DOHH2 (cell line): Measurements from ENCODE around the gene GMDS.

Experiments
- H3F3A ChIP-seq: fragments of 200-600 bp; sonication (generic), shearing (Covaris generic); 2 replicates; pipeline ENCODE4 v1.6.0; 2016; ENCODE audit warnings: antibody characterized with exemption, mild to moderate bottlenecking; ENCODE audit not compliant: control insufficient read depth, insufficient read depth
- H3K27ac ChIP-seq: fragments of 200-600 bp; sonication (generic); 2 replicates; pipeline ENCODE4 v1.5.1; 2014; ENCODE audit warnings: low read depth, mild to moderate bottlenecking, low read length, moderate library complexity
- H3K27me3 ChIP-seq: fragments of 200-600 bp; sonication (generic); 2 replicates; pipeline ENCODE4 v1.6.1; 2014; ENCODE audit warnings: mild to moderate bottlenecking, low read length, mixed read lengths; ENCODE audit not compliant: control insufficient read depth
- H3K36me3 ChIP-seq: fragments of 200-600 bp; sonication (generic); 2 replicates; pipeline ENCODE4 v1.6.1; 2014; ENCODE audit warnings: mild to moderate bottlenecking, low read length, moderate library complexity, mixed read lengths; ENCODE audit not compliant: control insufficient read depth
- H3K4me1 ChIP-seq: fragments of 200-600 bp; sonication (generic); 2 replicates; pipeline ENCODE4 v1.6.1; 2014; ENCODE audit warnings: mild to moderate bottlenecking, low read length, mixed read lengths; ENCODE audit not compliant: control insufficient read depth
- H3K4me2 ChIP-seq: fragments of 200-600 bp; sonication (generic); 2 replicates; pipeline ENCODE4 v1.6.0; 2014; ENCODE audit warnings: mild to moderate bottlenecking, low read length, moderate library complexity
- H3K4me3 ChIP-seq: fragments of 200-600 bp; sonication (generic); 2 replicates; pipeline ENCODE4 v1.5.1; 2014; ENCODE audit warnings: mild to moderate bottlenecking, low read length, mixed read lengths
- H3K79me2 ChIP-seq: fragments of 200-600 bp; sonication (generic); 2 replicates; pipeline ENCODE4 v1.6.1; 2014; ENCODE audit warnings: mild to moderate bottlenecking, low read length, mixed read lengths; ENCODE audit not compliant: control insufficient read depth
- H3K9me2 ChIP-seq: fragments of 200-600 bp; sonication (generic); replicated peaks from 2 replicates; pipeline ENCODE4 v1.6.1; 2014; ENCODE audit warnings: mild to moderate bottlenecking, low read length, mixed read lengths; ENCODE audit not compliant: control insufficient read depth
- H3K9me3 ChIP-seq: fragments of 200-600 bp; sonication (generic); 2 replicates; pipeline ENCODE4 v1.6.1; 2014; ENCODE audit warnings: antibody characterized with exemption, low read length, mixed read lengths; ENCODE audit not compliant: control insufficient read depth, insufficient read depth
- H4K20me1 ChIP-seq: fragments of 200-600 bp; sonication (generic); 2 replicates; pipeline ENCODE4 v1.6.0; 2014; ENCODE audit warnings: low read depth, mild to moderate bottlenecking, antibody characterized with exemption, low read length, moderate library complexity; ENCODE audit not compliant: control insufficient read depth, insufficient read depth
- EZH2phosphoT487 ChIP-seq: fragments of 200-600 bp; sonication (generic); IDR thresholded peaks from 2 replicates; pipeline ENCODE4 v1.6.1; 2017; ENCODE audit warnings: borderline replicate concordance, mild to moderate bottlenecking, antibody characterized with exemption, low read length, moderate library complexity, mixed read lengths
- TF ChIP-seq, protein P1 (sequence below): fragments of 200-600 bp; sonication (generic); IDR thresholded peaks from one replicate; pipeline ENCODE4 v1.5.1; 2014; ENCODE audit warnings: antibody characterized with exemption, mild to moderate bottlenecking, low read depth, low read length; ENCODE audit not compliant: poor library complexity, severe bottlenecking

GMDS gene

DNA sequence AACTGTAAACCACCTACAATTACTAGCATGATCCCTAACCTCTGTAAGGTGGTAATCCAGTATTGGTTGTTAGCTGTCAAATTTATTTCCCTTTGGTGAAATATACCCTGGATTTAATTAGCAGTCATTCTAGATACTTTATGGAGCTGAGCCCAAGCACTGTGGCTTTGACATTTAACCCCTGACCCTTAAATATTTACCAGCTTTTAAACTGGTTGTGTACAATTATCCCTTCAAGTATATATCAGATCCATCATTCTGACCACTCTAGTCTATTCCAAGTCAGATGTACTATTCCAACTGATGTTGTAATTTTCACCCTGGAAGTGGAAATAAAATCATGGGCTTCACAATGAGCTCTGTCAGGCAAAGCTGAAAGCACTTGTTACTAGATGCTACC lies 406.0 kb downstream of the GMDS start:
- Histone ChIP-seq H3K27ac (no peak overlapping the region), H3K4me2 (no peak overlapping the region), H3K79me2 (no peaks in the 10 kb centered on the region), H3K9me3 (no peaks in the 10 kb centered on the region), H3K27me3 (no peaks in the 10 kb centered on the region), H3K4me3 (no peak overlapping the region), H4K20me1 (no peaks in the 10 kb centered on the region), H3F3A (no peaks in the 10 kb centered on the region), H3K4me1 (no peaks in the 10 kb centered on the region), H3K36me3 (no peaks in the 10 kb centered on the region), H3K9me2 (no peaks in the 10 kb centered on the region)
- TF ChIP-seq EZH2phosphoT487: no peak
- TF ChIP-seq, protein P1, sequence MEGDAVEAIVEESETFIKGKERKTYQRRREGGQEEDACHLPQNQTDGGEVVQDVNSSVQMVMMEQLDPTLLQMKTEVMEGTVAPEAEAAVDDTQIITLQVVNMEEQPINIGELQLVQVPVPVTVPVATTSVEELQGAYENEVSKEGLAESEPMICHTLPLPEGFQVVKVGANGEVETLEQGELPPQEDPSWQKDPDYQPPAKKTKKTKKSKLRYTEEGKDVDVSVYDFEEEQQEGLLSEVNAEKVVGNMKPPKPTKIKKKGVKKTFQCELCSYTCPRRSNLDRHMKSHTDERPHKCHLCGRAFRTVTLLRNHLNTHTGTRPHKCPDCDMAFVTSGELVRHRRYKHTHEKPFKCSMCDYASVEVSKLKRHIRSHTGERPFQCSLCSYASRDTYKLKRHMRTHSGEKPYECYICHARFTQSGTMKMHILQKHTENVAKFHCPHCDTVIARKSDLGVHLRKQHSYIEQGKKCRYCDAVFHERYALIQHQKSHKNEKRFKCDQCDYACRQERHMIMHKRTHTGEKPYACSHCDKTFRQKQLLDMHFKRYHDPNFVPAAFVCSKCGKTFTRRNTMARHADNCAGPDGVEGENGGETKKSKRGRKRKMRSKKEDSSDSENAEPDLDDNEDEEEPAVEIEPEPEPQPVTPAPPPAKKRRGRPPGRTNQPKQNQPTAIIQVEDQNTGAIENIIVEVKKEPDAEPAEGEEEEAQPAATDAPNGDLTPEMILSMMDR: no peak

- Histone ChIP-seq H3K36me3 (no peaks in the 10 kb centered on the region), H3K27ac (no peak overlapping the region), H3F3A (no peaks in the 10 kb centered on the region), H3K4me1 (no peaks in the 10 kb centered on the region), H3K27me3 (no peaks in the 10 kb centered on the region), H3K4me3 (no peak overlapping the region), H3K9me3 (no peaks in the 10 kb centered on the region), H4K20me1 (no peaks in the 10 kb centered on the region), H3K9me2 (no peaks in the 10 kb centered on the region), H3K4me2 (no peak overlapping the region), H3K79me2 (no peaks in the 10 kb centered on the region)
- TF ChIP-seq EZH2phosphoT487: no peak
- TF ChIP-seq, protein P1: no peak
These were observed 406.7 kb downstream of the GMDS start for GRCh38 chr6:1838604-1839213.

DNA sequence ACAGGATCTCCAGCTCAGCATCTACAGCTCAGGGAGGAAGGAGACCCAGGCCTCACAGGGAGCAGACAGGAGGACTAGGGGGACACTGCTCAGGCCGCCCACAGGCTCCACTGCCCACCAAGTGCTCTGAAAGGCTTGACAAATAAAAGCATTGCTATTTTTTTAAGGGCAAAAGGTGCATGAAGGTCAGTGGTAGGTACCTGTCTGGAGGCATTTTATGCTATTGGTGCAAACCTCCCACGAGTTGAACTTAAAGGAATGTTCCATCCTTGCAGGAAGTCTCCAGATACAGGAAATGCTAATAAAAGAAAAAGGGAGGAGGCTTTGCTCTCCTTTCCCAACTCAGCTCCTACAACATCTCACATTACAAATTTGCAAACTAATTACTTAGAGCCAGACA lies 407.6 kb downstream of the GMDS start:
- H3K27me3 ChIP-seq: no peaks in the 10 kb centered on the region
- no peaks in the 10 kb centered on the region for H3K4me1 ChIP-seq
- no peaks in the 10 kb centered on the region for H3K9me3 ChIP-seq
- H3K9me2 ChIP-seq: no peaks in the 10 kb centered on the region
- no peak overlapping the region for H3K27ac ChIP-seq
- TF ChIP-seq, protein P1: no peak
- no peak for TF ChIP-seq EZH2phosphoT487
- no peaks in the 10 kb centered on the region for H3F3A ChIP-seq
- H3K4me2 ChIP-seq: no peak overlapping the region
- H3K79me2 ChIP-seq: no peaks in the 10 kb centered on the region
- H3K36me3 ChIP-seq: no peaks in the 10 kb centered on the region
- no peaks in the 10 kb centered on the region for H4K20me1 ChIP-seq
- no peak overlapping the region for H3K4me3 ChIP-seq

GRCh38 chr6:1836690-1837089 lies 408.7 kb downstream of the GMDS start:
- Histone ChIP-seq H3K4me2 (no peak overlapping the region), H3K4me1 (no peaks in the 10 kb centered on the region), H3K36me3 (no peaks in the 10 kb centered on the region), H3F3A (no peaks in the 10 kb centered on the region), H3K27me3 (no peaks in the 10 kb centered on the region), H3K4me3 (no peak overlapping the region), H3K9me3 (no peaks in the 10 kb centered on the region), H3K9me2 (no peaks in the 10 kb centered on the region), H3K79me2 (no peaks in the 10 kb centered on the region), H3K27ac (no peak overlapping the region), H4K20me1 (no peaks in the 10 kb centered on the region)
- TF ChIP-seq EZH2phosphoT487: no peak
- TF ChIP-seq, protein P1: no peak
